Type B pancreatic cell (in vitro differentiated cells): ENCODE results near the gene PDCD10. TPM values are rescaled to one million over a fixed set of nuclear protein-coding genes. Genes with fewer than 3 reads are reported as not detected.

Experiments used
- DNase-seq: peaks from one replicate; pipeline ENCODE4 v3.0.0; 2021; ENCODE audit warnings: mixed read lengths; ENCODE audit not compliant: unreplicated experiment; ENCODE audit errors: extremely low spot score
- H3K27ac Mint-ChIP-seq: 2 replicates; pipeline ENCODE4 v1.8.0; 2021; ENCODE audit warnings: mild to moderate bottlenecking, mixed read lengths
- H3K27me3 Mint-ChIP-seq: 2 replicates; pipeline ENCODE4 v1.8.0; 2021; ENCODE audit warnings: mixed read lengths
- H3K36me3 Mint-ChIP-seq: 2 replicates; pipeline ENCODE4 v1.8.0; 2021; ENCODE audit warnings: mixed read lengths
- H3K4me1 Mint-ChIP-seq: one replicate; pipeline ENCODE4 v1.8.0; 2021; ENCODE audit warnings: mixed read lengths; ENCODE audit not compliant: unreplicated experiment
- H3K4me3 Mint-ChIP-seq: 2 replicates; pipeline ENCODE4 v1.8.0; 2021; ENCODE audit warnings: mild to moderate bottlenecking, mixed read lengths
- H3K9me3 Mint-ChIP-seq: 2 replicates; pipeline ENCODE4 v1.8.0; 2021; ENCODE audit warnings: mixed read lengths
- CTCF ChIP-seq: fragments of 200-600 bp; sonication (generic); conservative IDR thresholded peaks from 2 replicates; pipeline ENCODE4 v1.5.0; 2021; ENCODE audit warnings: antibody characterized with exemption, mild to moderate bottlenecking
- total RNA-seq: library from RNA; stranded (reverse); gene quantifications from 2 replicates; pipeline ENCODE4 v1.2.1, GENCODE V29; 2021; ENCODE audit warnings: low replicate concordance

The PDCD10 gene
- total RNA-seq, 1 donor from 2014 or later, result 43.3 TPM

GRCh38 chr3:167773584-167773983, 38.9 kb upstream of the PDCD10 start:
- no peak for TF ChIP-seq CTCF
- DNase-seq, result no peak
- Mint-ChIP-seq H3K9me3 (no peaks in the 10 kb centered on the region), H3K36me3 (no peaks in the 10 kb centered on the region), H3K4me3 (no peak overlapping the region), H3K4me1 (peaks cover 4% of the 10 kb centered on the region), H3K27ac (no peak overlapping the region), H3K27me3 (peaks cover 11% of the 10 kb centered on the region)

GRCh38 chr3:167772992-167773391, 38.3 kb upstream of the PDCD10 start:
- H3K27ac Mint-ChIP-seq, result no peak overlapping the region

GRCh38 chr3:167762296-167762695, 27.6 kb upstream of the PDCD10 start:
- H3K4me1 Mint-ChIP-seq, result no peaks in the 10 kb centered on the region
- no peak overlapping the region for H3K27ac Mint-ChIP-seq
- TF ChIP-seq CTCF, result no peak
- H3K9me3 Mint-ChIP-seq, result peaks cover 7% of the 10 kb centered on the region
- no peak overlapping the region for H3K4me3 Mint-ChIP-seq
- H3K27me3 Mint-ChIP-seq, result no peaks in the 10 kb centered on the region
- no peak for DNase-seq
- no peaks in the 10 kb centered on the region for H3K36me3 Mint-ChIP-seq

More at GRCh38 chr3:167772992-167773391, 38.3 kb upstream of the PDCD10 start:
- no peak for DNase-seq
- no peaks in the 10 kb centered on the region for H3K9me3 Mint-ChIP-seq
- peaks cover 4% of the 10 kb centered on the region for H3K4me1 Mint-ChIP-seq
- no peak for TF ChIP-seq CTCF
- no peak overlapping the region for H3K4me3 Mint-ChIP-seq
- H3K27me3 Mint-ChIP-seq, result peaks cover 11% of the 10 kb centered on the region
- H3K36me3 Mint-ChIP-seq, result no peaks in the 10 kb centered on the region

GRCh38 chr3:167761302-167761701, 26.6 kb upstream of the PDCD10 start:
- H3K9me3 Mint-ChIP-seq, result peaks cover 5% of the 10 kb centered on the region
- TF ChIP-seq CTCF, result no peak
- DNase-seq, result no peak
- H3K4me3 Mint-ChIP-seq, result no peak overlapping the region
- no peaks in the 10 kb centered on the region for H3K36me3 Mint-ChIP-seq
- H3K27ac Mint-ChIP-seq, result no peak overlapping the region
- no peaks in the 10 kb centered on the region for H3K27me3 Mint-ChIP-seq
- H3K4me1 Mint-ChIP-seq, result no peaks in the 10 kb centered on the region

GRCh38 chr3:167754049-167754448, 19.4 kb upstream of the PDCD10 start:
- no peak for DNase-seq
- no peaks in the 10 kb centered on the region for H3K9me3 Mint-ChIP-seq
- H3K27me3 Mint-ChIP-seq, result no peaks in the 10 kb centered on the region
- no peak overlapping the region for H3K4me3 Mint-ChIP-seq
- no peak for TF ChIP-seq CTCF
- H3K4me1 Mint-ChIP-seq, result peaks cover 2% of the 10 kb centered on the region
- no peaks in the 10 kb centered on the region for H3K36me3 Mint-ChIP-seq
- no peak overlapping the region for H3K27ac Mint-ChIP-seq

GRCh38 chr3:167750272-167750971, 15.7 kb upstream of the PDCD10 start:
- Mint-ChIP-seq H3K9me3 (no peaks in the 10 kb centered on the region), H3K36me3 (no peaks in the 10 kb centered on the region), H3K4me1 (peaks cover 3% of the 10 kb centered on the region), H3K4me3 (no peak overlapping the region), H3K27me3 (no peaks in the 10 kb centered on the region), H3K27ac (no peak overlapping the region)
- TF ChIP-seq CTCF, result no peak
- DNase-seq, result no peak
